NCI-H146 treated with DMSO at 0.1 percent for 48 hours (cell line): ENCODE measurements around the gene DPP6.
"Not testable (repeated sequence)": the region's sequence is repeated elsewhere in the genome, so short reads cannot be mapped to it uniquely, and the experiment has no call there.

ENCODE experiments used
- DNase-seq: peaks from one replicate; lab custom pipeline; 2025; ENCODE audit not compliant: unreplicated experiment; lab: John Stamatoyannopoulos, UW

DPP6 gene

GRCh38 chr7:154148791-154149516, 96.8 kb downstream of the DPP6 start:
- DNase-seq = not testable (repeated sequence)

- not testable (repeated sequence) for DNase-seq
These were observed 98.5 kb downstream of the DPP6 start for GRCh38 chr7:154150656-154151055.

- DNase-seq = not testable (repeated sequence)
These were observed 99.1 kb downstream of the DPP6 start for GRCh38 chr7:154151306-154151705.

GRCh38 chr7:154155928-154156327, 103.7 kb downstream of the DPP6 start:
- not testable (repeated sequence) for DNase-seq

GRCh38 chr7:154162921-154163320, 110.7 kb downstream of the DPP6 start:
- DNase-seq = not testable (repeated sequence)

GRCh38 chr7:154163642-154164041, 111.4 kb downstream of the DPP6 start:
- not testable (repeated sequence) for DNase-seq

- no peak for DNase-seq
These were observed 114.9 kb downstream of the DPP6 start for GRCh38 chr7:154167051-154167450.

GRCh38 chr7:154167807-154168206, 115.6 kb downstream of the DPP6 start:
- no peak for DNase-seq

- DNase-seq = peak; percentile 13
These were observed 119.2 kb downstream of the DPP6 start for GRCh38 chr7:154171422-154171821.

- DNase-seq = no peak
These were observed 120.0 kb downstream of the DPP6 start for GRCh38 chr7:154172236-154172635.

- DNase-seq = no peak
These were observed 125.4 kb downstream of the DPP6 start for GRCh38 chr7:154177584-154177983.

- no peak for DNase-seq
These were observed 126.7 kb downstream of the DPP6 start for GRCh38 chr7:154178895-154179294.

- no peak for DNase-seq
These were observed 131.3 kb downstream of the DPP6 start for GRCh38 chr7:154183482-154183881.

GRCh38 chr7:154183946-154184345, 131.7 kb downstream of the DPP6 start:
- no peak for DNase-seq

GRCh38 chr7:154186811-154187210, 134.6 kb downstream of the DPP6 start:
- no peak for DNase-seq

- no peak for DNase-seq
These were observed 136.1 kb downstream of the DPP6 start for GRCh38 chr7:154188330-154188729.

GRCh38 chr7:154195266-154195665, 143.1 kb downstream of the DPP6 start:
- DNase-seq = no peak

- DNase-seq = no peak
These were observed 146.3 kb downstream of the DPP6 start for GRCh38 chr7:154198481-154198880.

- DNase-seq = no peak
These were observed 148.0 kb downstream of the DPP6 start for GRCh38 chr7:154200241-154200640.

- no peak for DNase-seq
These were observed 149.8 kb downstream of the DPP6 start for GRCh38 chr7:154202002-154202401.

- no peak for DNase-seq
These were observed 151.8 kb downstream of the DPP6 start for GRCh38 chr7:154204046-154204445.

- DNase-seq = no peak
These were observed 160.7 kb downstream of the DPP6 start for GRCh38 chr7:154212861-154213260.

GRCh38 chr7:154217688-154218340, 165.6 kb downstream of the DPP6 start:
- DNase-seq = no peak
